Prostate gland (tissue), 2 donors: ENCODE measurements around the gene IER3.

Experiments
- POLR2AphosphoS5 ChIP-seq: sonication (generic); formaldehyde crosslinking; IDR thresholded peaks from one replicate; pipeline ENCODE4 v1.6.1; 2017; ENCODE audit warnings: antibody characterized with exemption
- TF ChIP-seq, protein P1 (sequence below), 4 experiments: fragments of 200-600 bp in 2 of 4; fragments of 450-650 bp in 2 of 4; sonication (generic) in 2 of 4; IDR thresholded peaks; 1 replicate in 3 of 4; 2 replicates in 1 of 4; pipeline ENCODE4 v1.5.1; 2016 to 2019; ENCODE audit warnings: antibody characterized with exemption in 4 of 4, mild to moderate bottlenecking in 2 of 4, moderate library complexity in 2 of 4

DNA sequence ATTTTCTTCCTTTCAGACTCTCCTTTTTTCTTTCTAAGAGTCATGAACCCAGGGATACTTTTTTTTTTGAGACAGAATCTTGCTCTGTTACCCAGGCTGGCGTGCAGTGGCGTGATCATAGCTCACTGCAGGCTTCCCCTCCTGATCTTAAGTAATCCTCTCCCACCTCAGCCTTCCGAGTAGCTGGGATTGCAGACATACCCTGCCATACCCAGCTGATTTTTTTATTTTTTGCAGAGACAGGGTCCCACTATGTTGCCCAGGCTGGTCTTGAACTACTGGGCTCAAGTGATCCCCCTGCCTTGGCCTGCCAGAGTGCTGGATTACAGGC is 32.8 kb upstream of the IER3 start:
- TF ChIP-seq, protein P1, sequence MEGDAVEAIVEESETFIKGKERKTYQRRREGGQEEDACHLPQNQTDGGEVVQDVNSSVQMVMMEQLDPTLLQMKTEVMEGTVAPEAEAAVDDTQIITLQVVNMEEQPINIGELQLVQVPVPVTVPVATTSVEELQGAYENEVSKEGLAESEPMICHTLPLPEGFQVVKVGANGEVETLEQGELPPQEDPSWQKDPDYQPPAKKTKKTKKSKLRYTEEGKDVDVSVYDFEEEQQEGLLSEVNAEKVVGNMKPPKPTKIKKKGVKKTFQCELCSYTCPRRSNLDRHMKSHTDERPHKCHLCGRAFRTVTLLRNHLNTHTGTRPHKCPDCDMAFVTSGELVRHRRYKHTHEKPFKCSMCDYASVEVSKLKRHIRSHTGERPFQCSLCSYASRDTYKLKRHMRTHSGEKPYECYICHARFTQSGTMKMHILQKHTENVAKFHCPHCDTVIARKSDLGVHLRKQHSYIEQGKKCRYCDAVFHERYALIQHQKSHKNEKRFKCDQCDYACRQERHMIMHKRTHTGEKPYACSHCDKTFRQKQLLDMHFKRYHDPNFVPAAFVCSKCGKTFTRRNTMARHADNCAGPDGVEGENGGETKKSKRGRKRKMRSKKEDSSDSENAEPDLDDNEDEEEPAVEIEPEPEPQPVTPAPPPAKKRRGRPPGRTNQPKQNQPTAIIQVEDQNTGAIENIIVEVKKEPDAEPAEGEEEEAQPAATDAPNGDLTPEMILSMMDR (IDR thresholded peaks at IDR 0.05): no peak
- no peak for TF ChIP-seq POLR2AphosphoS5
